ENCODE data around the gene XBP1. TPM values are rescaled to one million over a fixed set of nuclear protein-coding genes. Genes with fewer than 3 reads are reported as not detected.

Gene XBP1
- total RNA-seq, 1 experiment from 2014 or later = 81.3 TPM

- TF ChIP-seq YY1 (IDR thresholded peaks at IDR 0.05; ENCODE audit: extremely low read depth, insufficient replicate concordance, low read depth, low read length) (no peak), CEBPB (IDR thresholded peaks at IDR 0.05; ENCODE audit: low read depth) (no peak), CBX3 (IDR thresholded peaks at IDR 0.05; ENCODE audit: low read depth) (no peak)
Measured at GRCh38 chr22:28821452-28821851, 21.1 kb upstream of the XBP1 start (continued).

- ATAC-seq = no peak
- no peaks in the 10 kb centered on the region for H3K79me2 ChIP-seq (ENCODE audit: insufficient read depth, low read length)
- BruUV-seq (replicated peaks) = no TSS peak
- intact Hi-C loops (cut with micrococcal nuclease) = loop anchor here (10.0 kb wide), 1 partner anchor 766 kb away; no protein-coding TSS in a partner anchor
- no peak overlapping the region for H3K27ac ChIP-seq (ENCODE audit: low read depth, low read length)
- no peak overlapping the region for H3K9ac ChIP-seq (ENCODE audit: low read length)
- H2AFZ ChIP-seq (ENCODE audit: low read depth, low read length, poor library complexity, severe bottlenecking) = no peak overlapping the region
- ChIA-PET RAD21 (ENCODE audit: low non-redundant PET in 1 of 2, low total read pairs in 2 of 2, uncharacterized antibody in 2 of 2, unreplicated experiment in 2 of 2) (no interaction called here), POLR2A (no interaction called here), CTCF (no interaction called here)
- DNase-seq (ENCODE audit: low read depth, low spot score) = no peak
- H3K27me3 ChIP-seq (ENCODE audit: insufficient read depth, low read length) = no peaks in the 10 kb centered on the region
- no peak overlapping the region for H3K4me3 ChIP-seq (replicated peaks in 1 of 2; ENCODE audit: low read depth in 1 of 2, low read length in 2 of 2)
- no peaks in the 10 kb centered on the region for H3K9me3 ChIP-seq (ENCODE audit: control insufficient read depth in 1 of 2, insufficient read depth in 1 of 2, low read depth in 1 of 2, low read length in 2 of 2)
- TF ChIP-seq ELF1 (IDR thresholded peaks at IDR 0.05; ENCODE audit: borderline replicate concordance, low read depth) (no peak), SP1 (IDR thresholded peaks at IDR 0.05; ENCODE audit: low read depth) (no peak), FOSL1 (IDR thresholded peaks at IDR 0.05; ENCODE audit: low read depth) (no peak), ZFX (IDR thresholded peaks at IDR 0.05) (no peak), POLR2AphosphoS5 (IDR thresholded peaks at IDR 0.05; ENCODE audit: low read depth, low read length) (no peak), ZNF274 (IDR thresholded peaks at IDR 0.05; ENCODE audit: low read depth, low read length) (no peak), EZH2 (IDR thresholded peaks at IDR 0.05) (no peak), REST (IDR thresholded peaks at IDR 0.05; ENCODE audit: low read depth) (no peak), POLR2A (IDR thresholded peaks at IDR 0.05; ENCODE audit: borderline replicate concordance, extremely low read depth, insufficient read depth, insufficient read length) (no peak), YY1 (IDR thresholded peaks at IDR 0.05; ENCODE audit: extremely low read depth, insufficient replicate concordance, low read depth, low read length) (no peak), SIN3A (IDR thresholded peaks at IDR 0.05; ENCODE audit: low read depth) (no peak), CBX3 (IDR thresholded peaks at IDR 0.05; ENCODE audit: low read depth) (no peak), ATF3 (IDR thresholded peaks at IDR 0.05) (no peak), TCF7L2 (IDR thresholded peaks at IDR 0.05; ENCODE audit: borderline replicate concordance, extremely low read depth, insufficient read depth, insufficient read length) (no peak)
- TF ChIP-seq, protein P1, sequence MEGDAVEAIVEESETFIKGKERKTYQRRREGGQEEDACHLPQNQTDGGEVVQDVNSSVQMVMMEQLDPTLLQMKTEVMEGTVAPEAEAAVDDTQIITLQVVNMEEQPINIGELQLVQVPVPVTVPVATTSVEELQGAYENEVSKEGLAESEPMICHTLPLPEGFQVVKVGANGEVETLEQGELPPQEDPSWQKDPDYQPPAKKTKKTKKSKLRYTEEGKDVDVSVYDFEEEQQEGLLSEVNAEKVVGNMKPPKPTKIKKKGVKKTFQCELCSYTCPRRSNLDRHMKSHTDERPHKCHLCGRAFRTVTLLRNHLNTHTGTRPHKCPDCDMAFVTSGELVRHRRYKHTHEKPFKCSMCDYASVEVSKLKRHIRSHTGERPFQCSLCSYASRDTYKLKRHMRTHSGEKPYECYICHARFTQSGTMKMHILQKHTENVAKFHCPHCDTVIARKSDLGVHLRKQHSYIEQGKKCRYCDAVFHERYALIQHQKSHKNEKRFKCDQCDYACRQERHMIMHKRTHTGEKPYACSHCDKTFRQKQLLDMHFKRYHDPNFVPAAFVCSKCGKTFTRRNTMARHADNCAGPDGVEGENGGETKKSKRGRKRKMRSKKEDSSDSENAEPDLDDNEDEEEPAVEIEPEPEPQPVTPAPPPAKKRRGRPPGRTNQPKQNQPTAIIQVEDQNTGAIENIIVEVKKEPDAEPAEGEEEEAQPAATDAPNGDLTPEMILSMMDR (IDR thresholded peaks at IDR 0.05 in 2 of 3, conservative IDR thresholded peaks at IDR 0.05 in 1 of 3; ENCODE audit: borderline replicate concordance in 1 of 3, insufficient read depth in 1 of 3, low read depth in 2 of 3, low read length in 2 of 3) = no peak
- TF ChIP-seq, protein P2, sequence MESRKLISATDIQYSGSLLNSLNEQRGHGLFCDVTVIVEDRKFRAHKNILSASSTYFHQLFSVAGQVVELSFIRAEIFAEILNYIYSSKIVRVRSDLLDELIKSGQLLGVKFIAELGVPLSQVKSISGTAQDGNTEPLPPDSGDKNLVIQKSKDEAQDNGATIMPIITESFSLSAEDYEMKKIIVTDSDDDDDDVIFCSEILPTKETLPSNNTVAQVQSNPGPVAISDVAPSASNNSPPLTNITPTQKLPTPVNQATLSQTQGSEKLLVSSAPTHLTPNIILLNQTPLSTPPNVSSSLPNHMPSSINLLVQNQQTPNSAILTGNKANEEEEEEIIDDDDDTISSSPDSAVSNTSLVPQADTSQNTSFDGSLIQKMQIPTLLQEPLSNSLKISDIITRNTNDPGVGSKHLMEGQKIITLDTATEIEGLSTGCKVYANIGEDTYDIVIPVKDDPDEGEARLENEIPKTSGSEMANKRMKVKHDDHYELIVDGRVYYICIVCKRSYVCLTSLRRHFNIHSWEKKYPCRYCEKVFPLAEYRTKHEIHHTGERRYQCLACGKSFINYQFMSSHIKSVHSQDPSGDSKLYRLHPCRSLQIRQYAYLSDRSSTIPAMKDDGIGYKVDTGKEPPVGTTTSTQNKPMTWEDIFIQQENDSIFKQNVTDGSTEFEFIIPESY (IDR thresholded peaks at IDR 0.05; ENCODE audit: extremely low read depth, insufficient replicate concordance, low read length) = no peak
- peaks cover 3 to 9% of the 10 kb centered on the region in 2 experiments; a peak in 1 of 4 replicates for H3K4me1 ChIP-seq (ENCODE audit: control insufficient read depth in 1 of 2, insufficient read depth in 2 of 2, low read length in 2 of 2)
- H4K20me1 ChIP-seq (ENCODE audit: insufficient read depth) = no peaks in the 10 kb centered on the region
- no peaks in the 10 kb centered on the region for H3K36me3 ChIP-seq (ENCODE audit: control insufficient read depth in 1 of 2, insufficient read depth in 2 of 2, low read length in 2 of 2)
- no peak overlapping the region for H3K4me2 ChIP-seq (ENCODE audit: low read length)
- no peaks in the 10 kb centered on the region for H3K9me2 ChIP-seq (ENCODE audit: insufficient read depth)
Measured at GRCh38 chr22:28820885-28821284, 20.5 kb upstream of the XBP1 start.
